NCI-H1436 (cell line): ENCODE results near the gene TOMM40L.

Experiments
- DNase-seq: peaks from one replicate; lab custom pipeline; 2025; lab: John Stamatoyannopoulos, UW

The TOMM40L gene

GRCh38 chr1:161225534-161226319 lies at the start of gene TOMM40L:
Gene TOMM40L (plus strand): TSS chr1:161226060. CDS start chr1:161226490, 430 bp downstream.
- peak; percentile 96 for DNase-seq

GRCh38 chr1:161176468-161177111 lies 49.3 kb upstream of the TOMM40L start:
- no peak for DNase-seq

- peak; percentile 72 for DNase-seq
Observed at GRCh38 chr1:161177112-161177935, 48.5 kb upstream of the TOMM40L start, which contains the start of gene B4GALT3. Gene B4GALT3 (minus strand): TSS chr1:161177507. CDS start chr1:161176060, 1,447 bp downstream.

- DNase-seq = no peak
Observed at GRCh38 chr1:161177936-161178244, 48.0 kb upstream of the TOMM40L start.

GRCh38 chr1:161179698-161180097 lies 46.2 kb upstream of the TOMM40L start:
- DNase-seq = no peak

- DNase-seq = no peak
Observed at GRCh38 chr1:161180639-161181038, 45.2 kb upstream of the TOMM40L start.

- DNase-seq = no peak
Observed at GRCh38 chr1:161182214-161182613, 43.6 kb upstream of the TOMM40L start.

- DNase-seq = no peak
Observed at GRCh38 chr1:161185282-161185682, 40.6 kb upstream of the TOMM40L start.

- DNase-seq = no peak
Observed at GRCh38 chr1:161185732-161186311, 40.0 kb upstream of the TOMM40L start.

GRCh38 chr1:161187311-161187710 lies 38.5 kb upstream of the TOMM40L start:
- no peak for DNase-seq

- DNase-seq = no peak
Observed at GRCh38 chr1:161188381-161188780, 37.5 kb upstream of the TOMM40L start.

GRCh38 chr1:161189036-161189435 lies 36.8 kb upstream of the TOMM40L start:
- DNase-seq = no peak

- DNase-seq = no peak
Observed at GRCh38 chr1:161190962-161191521, 34.8 kb upstream of the TOMM40L start.

- DNase-seq = no peak
Observed at GRCh38 chr1:161191971-161192370, 33.9 kb upstream of the TOMM40L start.

GRCh38 chr1:161192476-161193465 lies 33.1 kb upstream of the TOMM40L start:
- peak; percentile 66 for DNase-seq

- no peak for DNase-seq
Observed at GRCh38 chr1:161193561-161194235, 32.2 kb upstream of the TOMM40L start.

GRCh38 chr1:161195171-161195570 lies 30.7 kb upstream of the TOMM40L start:
- no peak for DNase-seq

GRCh38 chr1:161196111-161196510 lies 29.7 kb upstream of the TOMM40L start:
- no peak for DNase-seq

GRCh38 chr1:161196521-161197451 lies 29.1 kb upstream of the TOMM40L start:
- no peak for DNase-seq
